HepG2 (cell line): ENCODE results near the gene CXCR4. TPM values are rescaled to one million over a fixed set of nuclear protein-coding genes. Genes with fewer than 3 reads are reported as not detected.

Experiments
- ATAC-seq: fragments of 200-7000 bp; cut with Tn5 transposase; 3 replicates; pipeline ENCODE4 v1.9.1; 2020; ENCODE audit warnings: mild to moderate bottlenecking, moderate library complexity
- BruUV-seq: library from RNA; stranded (reverse); fragments of 400-500 nt; replicated peaks from 2 replicates; lab custom pipeline; 2021; lab: Mats Ljungman, UMichigan
- CTCF ChIA-PET: fragments of 300-600 bp; formaldehyde crosslinking; extraction: SDS; loops from one replicate; lab custom pipeline; 2021; ENCODE audit warnings: low total read pairs, inconsistent platforms, low intra/inter-chr PET ratio; lab: Yijun Ruan, JAX
- POLR2A ChIA-PET: fragments of 350-600 bp; sonication (Branson Sonifier 250); formaldehyde crosslinking; loops from one replicate; lab custom pipeline; 2020; ENCODE audit warnings: antibody characterized with exemption, inconsistent platforms; lab: Yijun Ruan, JAX
- DNase-seq: peaks from one replicate; pipeline ENCODE4 v3.0.0-alpha.2; 2015; ENCODE audit warnings: low spot score
- FAIRE-seq: peaks from 3 replicates; lab custom pipeline; 2011; peaks lifted over from hg19 to GRCh38; lab: Jason Lieb, UNC
- H2AFZ ChIP-seq: one replicate; pipeline ENCODE4 v1.6.1; 2011; ENCODE audit warnings: low read length, inconsistent platforms
- H3K27ac ChIP-seq: fragments of 300-600 bp; 3 replicates; pipeline ENCODE4 v1.8.0; 2011; ENCODE audit warnings: mixed run types, mild to moderate bottlenecking, mixed read lengths, low read length, inconsistent platforms; ENCODE audit not compliant: insufficient read depth; ENCODE audit errors: extremely low read length
- H3K27me3 ChIP-seq, 2 experiments: fragments of 200-600 bp in 1 of 2; 2 replicates in 1 of 2; 3 replicates in 1 of 2; pipeline versions ENCODE4 v1.6.0 to v1.8.0; 2011; ENCODE audit warnings: low read length in 2 of 2, mild to moderate bottlenecking in 2 of 2, moderate library complexity in 2 of 2, inconsistent platforms in 1 of 2; ENCODE audit not compliant: insufficient read depth in 2 of 2, control insufficient read depth in 1 of 2
- H3K36me3 ChIP-seq, 2 experiments: fragments of 200-600 bp in 1 of 2; replicated peaks in 1 of 2; 2 replicates in 1 of 2; 3 replicates in 1 of 2; pipeline versions ENCODE4 v1.5.1 to v1.8.0; 2011; ENCODE audit warnings: low read length in 2 of 2, inconsistent platforms in 1 of 2; ENCODE audit not compliant: insufficient read depth in 2 of 2, control insufficient read depth in 1 of 2
- H3K4me1 ChIP-seq: 2 replicates; pipeline ENCODE4 v1.5.1; 2012; ENCODE audit warnings: low read length, inconsistent platforms; ENCODE audit not compliant: insufficient read depth
- H3K4me2 ChIP-seq: 2 replicates; pipeline ENCODE4 v1.6.0; 2011; ENCODE audit warnings: low read depth, low read length, inconsistent platforms
- H3K4me3 ChIP-seq, 3 experiments: fragments of 200-600 bp in 1 of 3; sonication (generic), shearing (Covaris generic) in 1 of 3; replicated peaks in 1 of 3; 2 replicates each; pipeline ENCODE4 v1.5.1; 2011 to 2016; ENCODE audit warnings: low read length in 3 of 3, inconsistent platforms in 2 of 3, low read depth in 2 of 3, mild to moderate bottlenecking in 2 of 3, control low read depth in 1 of 3, mixed read lengths in 1 of 3; ENCODE audit not compliant: insufficient read depth in 1 of 3
- H3K79me2 ChIP-seq: one replicate; pipeline ENCODE4 v1.6.1; 2011; ENCODE audit warnings: low read length, inconsistent platforms; ENCODE audit not compliant: insufficient read depth
- H3K9ac ChIP-seq: 2 replicates; pipeline ENCODE4 v1.6.0; 2011; ENCODE audit warnings: mild to moderate bottlenecking, low read depth, low read length, inconsistent platforms; ENCODE audit not compliant: insufficient read depth
- H3K9me3 ChIP-seq: 2 replicates; pipeline ENCODE4 v1.5.1; 2012; ENCODE audit warnings: mild to moderate bottlenecking, low read length
- H4K20me1 ChIP-seq: 2 replicates; pipeline ENCODE4 v1.6.0; 2011; ENCODE audit warnings: inconsistent platforms, mild to moderate bottlenecking, low read length, moderate library complexity; ENCODE audit not compliant: insufficient read depth
- CCDC6 ChIP-seq: sonication (generic); formaldehyde crosslinking; IDR thresholded peaks from 2 replicates; pipeline ENCODE4 v1.8.1; 2022; ENCODE audit warnings: mild to moderate bottlenecking, missing genetic modification reagents, moderate library complexity
- HOXA9 ChIP-seq: sonication (generic); formaldehyde crosslinking; IDR thresholded peaks from 2 replicates; pipeline ENCODE4 v1.8.1; 2022; ENCODE audit warnings: missing genetic modification reagents, mild to moderate bottlenecking, moderate library complexity, borderline replicate concordance
- MAFG ChIP-seq: sonication (generic); formaldehyde crosslinking; IDR thresholded peaks from 2 replicates; pipeline ENCODE4 v1.5.1; 2020; ENCODE audit warnings: mild to moderate bottlenecking, missing genetic modification reagents
- SP1 ChIP-seq, 2 experiments: fragments of 450-650 bp in 1 of 2; sonication (generic) in 1 of 2; formaldehyde crosslinking in 1 of 2; IDR thresholded peaks; 2 replicates each; pipeline versions ENCODE4 v1.4.0 to v1.6.1; 2016 to 2020; ENCODE audit warnings: missing genetic modification reagents in 1 of 2
- WIZ ChIP-seq: sonication (generic); formaldehyde crosslinking; IDR thresholded peaks from 2 replicates; pipeline ENCODE4 v1.5.1; 2020; ENCODE audit warnings: mild to moderate bottlenecking, missing genetic modification reagents
- ZNF205 ChIP-seq: IDR thresholded peaks from 2 replicates; pipeline ENCODE4 v1.6.1; 2018; ENCODE audit warnings: missing biosample characterization, missing genetic modification reagents
- ZNF33A ChIP-seq: sonication (generic); formaldehyde crosslinking; IDR thresholded peaks from 2 replicates; pipeline ENCODE4 v1.5.1; 2020; ENCODE audit warnings: missing genetic modification reagents, mild to moderate bottlenecking, moderate library complexity, borderline replicate concordance
- ZNF383 ChIP-seq: sonication (generic); formaldehyde crosslinking; IDR thresholded peaks from 2 replicates; pipeline ENCODE4 v1.4.0; 2020; ENCODE audit warnings: missing genetic modification reagents, mild to moderate bottlenecking, borderline replicate concordance
- ZNF557 ChIP-seq: sonication (generic); formaldehyde crosslinking; IDR thresholded peaks from 2 replicates; pipeline ENCODE4 v1.4.0; 2020; ENCODE audit warnings: missing genetic modification reagents
- ZNF598 ChIP-seq: sonication (generic); formaldehyde crosslinking; IDR thresholded peaks from 2 replicates; pipeline ENCODE4 v1.5.1; 2020; ENCODE audit warnings: mild to moderate bottlenecking, missing genetic modification reagents, borderline replicate concordance
- ZNF839 ChIP-seq: sonication (generic); formaldehyde crosslinking; IDR thresholded peaks from 2 replicates; pipeline ENCODE4 v1.4.0; 2020; ENCODE audit warnings: missing genetic modification reagents, mild to moderate bottlenecking, borderline replicate concordance
- WGBS: methylation state at CpG from one replicate; pipeline ENCODE4 v1.1.6; 2017; ENCODE audit warnings: low lambda C conversion rate; 5-methylcytosine and 5-hydroxymethylcytosine counted together
- in situ Hi-C: cut with HindIII; loops from 2 replicates; pipeline ENCODE4 v1.10.0; 2017; ENCODE audit warnings: low pct_unique_long_range_greater_than_20kb; ENCODE audit not compliant: extremely low pct_ligation_motif_present
- intact Hi-C: fragments of 100-400 bp; cut with micrococcal nuclease; formaldehyde crosslinking; loops from one replicate; pipeline ENCODE4 v1.10.0; 2022; ENCODE audit not compliant: unreplicated experiment
- polyA plus RNA-seq, 8 experiments: library from polyadenylated mRNA; depleted of rRNA in 3 of 8; stranded (reverse) in 7 of 8; unstranded in 1 of 8; fragments of >200 nt; fragmentation: Illumina TruSeq in 4 of 8; extraction: Trizol in 4 of 8; gene quantifications; 2 replicates each; pipeline versions ENCODE4 v1.2.1 to v1.2.3, GENCODE V29; 2011 to 2016; ENCODE audit warnings: low read depth in 4 of 8, missing spikeins in 1 of 8, mixed read lengths in 1 of 8; ENCODE audit not compliant: insufficient read depth in 1 of 8
- total RNA-seq, 5 experiments: library from RNA; depleted of rRNA; stranded (reverse); fragments of >200 nt; fragmentation: Illumina TruSeq; extraction: Trizol; gene quantifications; 2 replicates each; pipeline ENCODE4 v1.2.3, GENCODE V29; 2016; ENCODE audit warnings: low read depth in 1 of 5
- TF ChIP-seq, protein P1 (sequence below): IDR thresholded peaks from 2 replicates; pipeline ENCODE4 v1.6.1; 2018; ENCODE audit warnings: missing genetic modification reagents
- TF ChIP-seq, protein P2 (sequence below): sonication (generic); formaldehyde crosslinking; IDR thresholded peaks from 2 replicates; pipeline ENCODE4 v1.5.0; 2020; ENCODE audit warnings: mild to moderate bottlenecking, low read depth, missing genetic modification reagents, borderline replicate concordance
- TF ChIP-seq, protein P3 (sequence below): sonication (generic); formaldehyde crosslinking; IDR thresholded peaks from 2 replicates; pipeline ENCODE4 v1.9.0; 2022; ENCODE audit warnings: missing genetic modification reagents, mild to moderate bottlenecking, borderline replicate concordance
- TF ChIP-seq, protein P4 (sequence below): sonication (generic); formaldehyde crosslinking; IDR thresholded peaks from 2 replicates; pipeline ENCODE4 v1.4.0; 2020; ENCODE audit warnings: missing genetic modification reagents

Gene CXCR4
- total and polyA plus RNA-seq, 2 of the 13 experiments (the other 11 are each of a cell fraction or from before 2014, with no cell fraction given), result 0.34 to 0.55 TPM

DNA sequence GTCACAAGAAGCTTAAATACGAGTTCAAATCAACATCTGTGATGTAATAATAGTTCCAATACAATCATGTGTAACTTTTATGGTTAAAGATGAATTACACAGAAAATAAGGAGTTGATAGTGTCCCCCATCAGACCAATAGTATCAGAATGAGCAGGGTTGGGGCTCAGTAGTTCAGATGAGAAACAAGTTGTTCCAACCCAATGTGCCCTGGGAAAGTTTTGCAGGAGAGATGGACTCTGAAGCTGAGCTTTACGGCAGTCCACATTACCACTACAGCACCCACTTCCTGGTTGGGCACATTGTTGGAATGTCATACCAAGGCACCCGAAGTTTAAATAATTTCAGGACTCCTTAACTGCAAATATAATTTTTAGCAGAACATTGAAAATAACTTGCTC lies 12.1 kb upstream of the CXCR4 start:
- Histone ChIP-seq H3K4me3 (no peak overlapping the region), H3K36me3 (no peaks in the 10 kb centered on the region), H3K4me1 (no peaks in the 10 kb centered on the region; the same call in 1 of the 2 replicates), H3K79me2 (no peaks in the 10 kb centered on the region), H2AFZ (no peak overlapping the region), H4K20me1 (no peaks in the 10 kb centered on the region), H3K27me3 (peaks cover 0 to 18% of the 10 kb centered on the region in 2 experiments; a peak in 4 of 5 replicates), H3K9ac (no peak overlapping the region), H3K9me3 (no peaks in the 10 kb centered on the region), H3K27ac (no peak overlapping the region), H3K4me2 (no peak overlapping the region)
- intact Hi-C loops (no loop called here), in situ Hi-C loops (no loop called here)
- no peak for FAIRE-seq
- no peak for DNase-seq
- ATAC-seq, result no peak
- BruUV-seq, result no TSS peak
- ChIA-PET CTCF (no interaction called here), POLR2A (no interaction called here)
- WGBS, result 25% methylated on average over 3 of the region's 3 CpGs
- no peak for TF ChIP-seq SP1 (IDR thresholded peaks at IDR 0.05)
- no peak for TF ChIP-seq SP1 (CRISPR knock-in tag; IDR thresholded peaks at IDR 0.05)
- TF ChIP-seq, protein P1, sequence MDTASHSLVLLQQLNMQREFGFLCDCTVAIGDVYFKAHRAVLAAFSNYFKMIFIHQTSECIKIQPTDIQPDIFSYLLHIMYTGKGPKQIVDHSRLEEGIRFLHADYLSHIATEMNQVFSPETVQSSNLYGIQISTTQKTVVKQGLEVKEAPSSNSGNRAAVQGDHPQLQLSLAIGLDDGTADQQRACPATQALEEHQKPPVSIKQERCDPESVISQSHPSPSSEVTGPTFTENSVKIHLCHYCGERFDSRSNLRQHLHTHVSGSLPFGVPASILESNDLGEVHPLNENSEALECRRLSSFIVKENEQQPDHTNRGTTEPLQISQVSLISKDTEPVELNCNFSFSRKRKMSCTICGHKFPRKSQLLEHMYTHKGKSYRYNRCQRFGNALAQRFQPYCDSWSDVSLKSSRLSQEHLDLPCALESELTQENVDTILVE (CRISPR knock-in tag), result no peak
- no peak for TF ChIP-seq MAFG
- no peak for TF ChIP-seq ZNF383
- TF ChIP-seq HOXA9 (CRISPR knock-in tag), result no peak
- TF ChIP-seq ZNF598 (CRISPR knock-in tag), result no peak
- TF ChIP-seq, protein P2, sequence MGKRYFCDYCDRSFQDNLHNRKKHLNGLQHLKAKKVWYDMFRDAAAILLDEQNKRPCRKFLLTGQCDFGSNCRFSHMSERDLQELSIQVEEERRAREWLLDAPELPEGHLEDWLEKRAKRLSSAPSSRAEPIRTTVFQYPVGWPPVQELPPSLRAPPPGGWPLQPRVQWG (CRISPR knock-in tag), result no peak
- TF ChIP-seq WIZ (CRISPR knock-in tag), result no peak
- no peak for TF ChIP-seq ZNF839
- TF ChIP-seq, protein P3, sequence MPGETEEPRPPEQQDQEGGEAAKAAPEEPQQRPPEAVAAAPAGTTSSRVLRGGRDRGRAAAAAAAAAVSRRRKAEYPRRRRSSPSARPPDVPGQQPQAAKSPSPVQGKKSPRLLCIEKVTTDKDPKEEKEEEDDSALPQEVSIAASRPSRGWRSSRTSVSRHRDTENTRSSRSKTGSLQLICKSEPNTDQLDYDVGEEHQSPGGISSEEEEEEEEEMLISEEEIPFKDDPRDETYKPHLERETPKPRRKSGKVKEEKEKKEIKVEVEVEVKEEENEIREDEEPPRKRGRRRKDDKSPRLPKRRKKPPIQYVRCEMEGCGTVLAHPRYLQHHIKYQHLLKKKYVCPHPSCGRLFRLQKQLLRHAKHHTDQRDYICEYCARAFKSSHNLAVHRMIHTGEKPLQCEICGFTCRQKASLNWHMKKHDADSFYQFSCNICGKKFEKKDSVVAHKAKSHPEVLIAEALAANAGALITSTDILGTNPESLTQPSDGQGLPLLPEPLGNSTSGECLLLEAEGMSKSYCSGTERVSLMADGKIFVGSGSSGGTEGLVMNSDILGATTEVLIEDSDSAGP (CRISPR knock-in tag), result no peak
- no peak for TF ChIP-seq ZNF205 (CRISPR knock-in tag)
- TF ChIP-seq ZNF557, result no peak
- no peak for TF ChIP-seq CCDC6 (CRISPR knock-in tag)
- TF ChIP-seq ZNF33A (CRISPR knock-in tag), result no peak
- TF ChIP-seq, protein P4, sequence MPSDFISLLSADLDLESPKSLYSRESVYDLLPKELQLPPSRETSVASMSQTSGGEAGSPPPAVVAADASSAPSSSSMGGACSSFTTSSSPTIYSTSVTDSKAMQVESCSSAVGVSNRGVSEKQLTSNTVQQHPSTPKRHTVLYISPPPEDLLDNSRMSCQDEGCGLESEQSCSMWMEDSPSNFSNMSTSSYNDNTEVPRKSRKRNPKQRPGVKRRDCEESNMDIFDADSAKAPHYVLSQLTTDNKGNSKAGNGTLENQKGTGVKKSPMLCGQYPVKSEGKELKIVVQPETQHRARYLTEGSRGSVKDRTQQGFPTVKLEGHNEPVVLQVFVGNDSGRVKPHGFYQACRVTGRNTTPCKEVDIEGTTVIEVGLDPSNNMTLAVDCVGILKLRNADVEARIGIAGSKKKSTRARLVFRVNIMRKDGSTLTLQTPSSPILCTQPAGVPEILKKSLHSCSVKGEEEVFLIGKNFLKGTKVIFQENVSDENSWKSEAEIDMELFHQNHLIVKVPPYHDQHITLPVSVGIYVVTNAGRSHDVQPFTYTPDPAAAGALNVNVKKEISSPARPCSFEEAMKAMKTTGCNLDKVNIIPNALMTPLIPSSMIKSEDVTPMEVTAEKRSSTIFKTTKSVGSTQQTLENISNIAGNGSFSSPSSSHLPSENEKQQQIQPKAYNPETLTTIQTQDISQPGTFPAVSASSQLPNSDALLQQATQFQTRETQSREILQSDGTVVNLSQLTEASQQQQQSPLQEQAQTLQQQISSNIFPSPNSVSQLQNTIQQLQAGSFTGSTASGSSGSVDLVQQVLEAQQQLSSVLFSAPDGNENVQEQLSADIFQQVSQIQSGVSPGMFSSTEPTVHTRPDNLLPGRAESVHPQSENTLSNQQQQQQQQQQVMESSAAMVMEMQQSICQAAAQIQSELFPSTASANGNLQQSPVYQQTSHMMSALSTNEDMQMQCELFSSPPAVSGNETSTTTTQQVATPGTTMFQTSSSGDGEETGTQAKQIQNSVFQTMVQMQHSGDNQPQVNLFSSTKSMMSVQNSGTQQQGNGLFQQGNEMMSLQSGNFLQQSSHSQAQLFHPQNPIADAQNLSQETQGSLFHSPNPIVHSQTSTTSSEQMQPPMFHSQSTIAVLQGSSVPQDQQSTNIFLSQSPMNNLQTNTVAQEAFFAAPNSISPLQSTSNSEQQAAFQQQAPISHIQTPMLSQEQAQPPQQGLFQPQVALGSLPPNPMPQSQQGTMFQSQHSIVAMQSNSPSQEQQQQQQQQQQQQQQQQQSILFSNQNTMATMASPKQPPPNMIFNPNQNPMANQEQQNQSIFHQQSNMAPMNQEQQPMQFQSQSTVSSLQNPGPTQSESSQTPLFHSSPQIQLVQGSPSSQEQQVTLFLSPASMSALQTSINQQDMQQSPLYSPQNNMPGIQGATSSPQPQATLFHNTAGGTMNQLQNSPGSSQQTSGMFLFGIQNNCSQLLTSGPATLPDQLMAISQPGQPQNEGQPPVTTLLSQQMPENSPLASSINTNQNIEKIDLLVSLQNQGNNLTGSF (CRISPR knock-in tag), result no peak
